CD4-positive, alpha-beta T cell (primary cell): ENCODE measurements around the gene NDUFB6. TPM values are rescaled to one million over a fixed set of nuclear protein-coding genes. Genes with fewer than 3 reads are reported as not detected.

Source experiments
- ATAC-seq: fragments of 200-7000 bp; cut with Tn5 transposase; one replicate; pipeline ENCODE4 v1.10.0; 2022; ENCODE audit warnings: mild to moderate bottlenecking; ENCODE audit not compliant: poor library complexity
- CTCF ChIA-PET: fragments of 350-600 bp; sonication (Branson Sonifier 250); formaldehyde crosslinking; loops from one replicate; lab custom pipeline; 2021; ENCODE audit warnings: antibody characterized with exemption, inconsistent platforms; lab: Charles Lee
- POLR2A ChIA-PET: fragments of 350-600 bp; sonication (Branson Sonifier 250); formaldehyde crosslinking; loops from one replicate; lab custom pipeline; 2021; ENCODE audit warnings: antibody characterized with exemption, inconsistent platforms; lab: Charles Lee
- DNase-seq, 14 experiments: peaks; one replicate each; pipeline ENCODE4 v3.0.0-alpha.2; 2013 to 2020; ENCODE audit warnings: mixed read lengths in 2 of 14
- H3K27ac ChIP-seq, 2 donors: one replicate each; pipeline versions ENCODE4 v1.5.1 to v1.7.0; 2013; ENCODE audit warnings: low read length in 2 of 2, low read depth in 1 of 2, mild to moderate bottlenecking in 1 of 2
- H3K27me3 ChIP-seq, 2 experiments: 1 replicate in 1 of 2; 2 replicates in 1 of 2; pipeline versions ENCODE4 v1.6.1 to v1.7.0; 2013; ENCODE audit warnings: low read length in 2 of 2, control low read depth in 1 of 2, mild to moderate bottlenecking in 1 of 2, moderate library complexity in 1 of 2; ENCODE audit not compliant: insufficient read depth in 2 of 2, control insufficient read depth in 1 of 2
- H3K36me3 ChIP-seq: one replicate; pipeline ENCODE4 v1.6.1; 2013; ENCODE audit warnings: low read length, control low read depth; ENCODE audit not compliant: insufficient read depth
- H3K4me1 ChIP-seq: one replicate; pipeline ENCODE4 v1.6.1; 2013; ENCODE audit warnings: low read length, control low read depth; ENCODE audit not compliant: insufficient read depth
- H3K4me3 ChIP-seq: one replicate; pipeline ENCODE4 v1.5.1; 2013; ENCODE audit warnings: mild to moderate bottlenecking, low read length, moderate library complexity
- H3K9me3 ChIP-seq, 2 experiments: 1 replicate in 1 of 2; 2 replicates in 1 of 2; pipeline versions ENCODE4 v1.6.1 to v1.7.0; 2013; ENCODE audit warnings: low read length in 2 of 2, mild to moderate bottlenecking in 2 of 2, control low read depth in 1 of 2, moderate library complexity in 1 of 2; ENCODE audit not compliant: control insufficient read depth in 1 of 2, insufficient read depth in 1 of 2
- H3K27ac Mint-ChIP-seq: one replicate; pipeline ENCODE4 v1.8.0; 2020; ENCODE audit warnings: mixed read lengths
- H3K27me3 Mint-ChIP-seq: one replicate; pipeline ENCODE4 v1.8.0; 2021; ENCODE audit warnings: mixed read lengths
- H3K36me3 Mint-ChIP-seq: one replicate; pipeline ENCODE4 v1.8.0; 2021; ENCODE audit warnings: low read depth, mixed read lengths
- H3K4me1 Mint-ChIP-seq: one replicate; pipeline ENCODE4 v1.8.0; 2021; ENCODE audit warnings: low read depth, mixed read lengths
- H3K4me3 Mint-ChIP-seq: one replicate; pipeline ENCODE4 v1.8.0; 2020; ENCODE audit warnings: mild to moderate bottlenecking, mixed read lengths
- H3K9me3 Mint-ChIP-seq: one replicate; pipeline ENCODE4 v1.8.0; 2020; ENCODE audit warnings: mixed read lengths
- CTCF ChIP-seq: fragments of 200-600 bp; IDR thresholded peaks from one replicate; pipeline ENCODE4 v1.8.0; 2022; ENCODE audit warnings: antibody characterized with exemption, mild to moderate bottlenecking
- intact Hi-C, 2 experiments: fragments of 100-400 bp; cut with DNase I in 1 of 2; cut with micrococcal nuclease in 1 of 2; formaldehyde crosslinking; loops; one replicate each; pipeline versions ENCODE4 v1.15.1 to v1.9.0; 2023 to 2025; cut with DNase I, micrococcal nuclease
- total RNA-seq, 174 experiments: library from RNA in 2 of 174; stranded (reverse) in 2 of 174; gene quantifications; one replicate each; pipeline ENCODE4 v1.2.3 and lab custom pipeline; 2021 to 2026

NDUFB6 gene
- total RNA-seq, 2 experiments from 2014 or later = 11.9 to 12.3 TPM

- no peaks in the 10 kb centered on the region for H3K9me3 ChIP-seq
- H3K4me3 Mint-ChIP-seq = no peak overlapping the region
- ATAC-seq = no peak
- H3K36me3 ChIP-seq = peaks cover 6% of the 10 kb centered on the region
- no peak for DNase-seq
- H3K4me1 ChIP-seq = peaks cover 10% of the 10 kb centered on the region
- ChIA-PET POLR2A (interaction anchor here (1.3 to 1.4 kb wide), 2 partner anchors 9 to 18 kb away, joined by 4 to 5 read pairs; partner anchors contain the start of gene RIGI), CTCF (interaction anchor here (1.4 kb wide), 1 partner anchor 9 kb away, joined by 3 read pairs; no protein-coding TSS in a partner anchor)
- no peak overlapping the region for H3K27ac Mint-ChIP-seq
- H3K27me3 Mint-ChIP-seq = no peaks in the 10 kb centered on the region
- H3K4me3 ChIP-seq = no peak overlapping the region
- H3K27me3 ChIP-seq = no peaks in the 10 kb centered on the region
- peaks cover 20% of the 10 kb centered on the region for H3K36me3 Mint-ChIP-seq
- H3K9me3 Mint-ChIP-seq = no peaks in the 10 kb centered on the region
- no peak for TF ChIP-seq CTCF
- intact Hi-C loops = no loop called here
- H3K4me1 Mint-ChIP-seq = peaks cover 53% of the 10 kb centered on the region
- no peak overlapping the region for H3K27ac ChIP-seq
Measured at GRCh38 chr9:32508728-32509127, 64.2 kb downstream of the NDUFB6 start.

GRCh38 chr9:32503008-32503407 is 70.0 kb downstream of the NDUFB6 start:
- Mint-ChIP-seq H3K27ac (peak overlapping the region; percentile 46), H3K9me3 (no peaks in the 10 kb centered on the region), H3K4me3 (no peak overlapping the region), H3K36me3 (peaks cover 46% of the 10 kb centered on the region), H3K27me3 (no peaks in the 10 kb centered on the region), H3K4me1 (peaks cover 17% of the 10 kb centered on the region)
- no peaks in the 10 kb centered on the region for H3K27me3 ChIP-seq
- H3K27ac ChIP-seq = no peak overlapping the region
- POLR2A ChIA-PET = no interaction called here
- DNase-seq = no peak
- H3K9me3 ChIP-seq = no peaks in the 10 kb centered on the region
- no peaks in the 10 kb centered on the region for H3K4me1 ChIP-seq
- no peak overlapping the region for H3K4me3 ChIP-seq
- CTCF ChIA-PET = interaction anchor here (1.3 kb wide), 1 partner anchor 23 kb away, joined by 3 read pairs; the partner anchor contains the start of gene RIGI
- H3K36me3 ChIP-seq = peaks cover 38% of the 10 kb centered on the region
- no peak for TF ChIP-seq CTCF
- intact Hi-C loops = no loop called here
- ATAC-seq = no peak

Other genes starting within 250 kb of the NDUFB6 start
- gene ACO1, start 188.5 kb downstream of the NDUFB6 start, total RNA-seq = 1 to 10 TPM; 3.1 TPM
- 1 to 10 TPM; 4.9 to 5.0 TPM for gene RIGI, start 47.0 kb downstream of the NDUFB6 start, total RNA-seq
- gene SMIM27, start 20.8 kb downstream of the NDUFB6 start, total RNA-seq = 10 to 100 TPM; 12.7 to 16.8 TPM
- 10 to 100 TPM; 40.8 to 41.8 TPM for gene TOPORS, start 20.6 kb downstream of the NDUFB6 start, total RNA-seq
- under 1 TPM in 1 of 2 experiments, not detected in 1; 0.06 TPM for gene TAF1L, start 62.5 kb upstream of the NDUFB6 start, total RNA-seq
- gene TMEM215, start 210.4 kb upstream of the NDUFB6 start, total RNA-seq = not detected